ENCODE data around the gene TMEM190. TPM values are rescaled to one million over a fixed set of nuclear protein-coding genes. Genes with fewer than 3 reads are reported as not detected.
"Not testable (repeated sequence)": the region's sequence is repeated elsewhere in the genome, so short reads cannot be mapped to it uniquely, and the experiment has no call there.

Gene TMEM190
- total and polyA plus RNA-seq, 9 of the 15 experiments (the other 6 are each of a cell fraction or from before 2014, with no cell fraction given) = not detected

DNA sequence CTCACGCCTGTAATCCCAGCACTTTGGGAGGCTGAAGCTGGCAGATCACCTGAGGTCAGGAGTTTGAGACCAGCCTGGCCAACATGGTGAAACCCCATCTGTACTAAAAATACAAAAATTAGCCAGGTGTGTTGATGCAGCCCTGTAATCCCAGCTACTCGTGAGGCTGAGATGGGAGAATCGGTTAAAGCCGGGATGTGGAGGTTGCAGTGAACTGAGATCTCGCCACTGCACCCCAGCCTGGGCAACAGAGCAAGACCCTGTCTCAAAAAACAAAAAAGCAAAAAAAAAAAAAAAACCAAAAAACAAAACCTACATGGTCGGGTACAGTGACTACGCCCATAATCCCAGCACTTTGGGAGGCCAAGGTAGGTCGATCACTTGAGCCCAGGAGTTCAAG, 32.6 kb downstream of the TMEM190 start:
- peaks cover 33% of the 10 kb centered on the region for H3K79me2 ChIP-seq (ENCODE audit: control insufficient read depth, insufficient read depth, low read length)
- H3K4me1 ChIP-seq (replicated peaks in 1 of 2; ENCODE audit: control insufficient read depth in 2 of 2, insufficient read depth in 2 of 2, low read length in 2 of 2) = peaks cover 19 to 35% of the 10 kb centered on the region in 2 experiments
- H3K9me3 ChIP-seq (replicated peaks; ENCODE audit: control insufficient read depth, insufficient read depth, low read depth, low read length) = peaks cover 18% of the 10 kb centered on the region
- H3K27ac ChIP-seq (ENCODE audit: extremely low read depth, low read depth, low read length); H2AFZ ChIP-seq (ENCODE audit: low read depth, low read length); DNase-seq (ENCODE audit: extremely low read depth in 1 of 4, low spot score in 3 of 4); H3K27me3 ChIP-seq (ENCODE audit: control insufficient read depth in 2 of 2, insufficient read depth in 2 of 2, low read length in 2 of 2); ATAC-seq; BruUV-seq (replicated peaks); in situ Hi-C loops (cut with MboI); H3K4me3 ChIP-seq; H3K9me1 ChIP-seq (ENCODE audit: control insufficient read depth, insufficient read depth, low read length); FAIRE-seq; H3K9ac ChIP-seq (ENCODE audit: insufficient read depth in 1 of 2, low read depth in 2 of 2, low read length in 2 of 2); CTCF ChIA-PET (ENCODE audit: low intra/inter-chr PET ratio); H3K4me2 ChIP-seq (ENCODE audit: insufficient read depth, low read length); intact Hi-C loops (cut with micrococcal nuclease): not testable (repeated sequence)
- peak; percentile 88 for TF ChIP-seq ZNF121 (CRISPR knock-in tag; conservative IDR thresholded peaks at IDR 0.05)
- TF ChIP-seq BCOR (IDR thresholded peaks at IDR 0.05) = peak; percentile 30; the same call in 1 of the 2 replicates
- 79% methylated on average over 8 of the region's 8 CpGs for WGBS (ENCODE audit: insufficient coverage, low coverage, missing lambda C conversion rate)
- H3K36me3 ChIP-seq (ENCODE audit: control insufficient read depth, insufficient read depth, low read length) = peaks cover 27% of the 10 kb centered on the region
- H4K20me1 ChIP-seq (replicated peaks; ENCODE audit: control insufficient read depth, insufficient read depth, low read length) = peaks cover 17% of the 10 kb centered on the region
- POLR2A ChIA-PET = interaction anchor here (0.6 to 1.2 kb wide), 4 partner anchors 16 to 525 kb away, joined by 3 to 4 read pairs (median 4); no protein-coding TSS in a partner anchor

GRCh38 chr19:55410168-55410567, 33.5 kb downstream of the TMEM190 start:
- CTCF ChIA-PET (ENCODE audit: low intra/inter-chr PET ratio) = interaction anchor here (1.1 kb wide), 1 partner anchor 94 kb away, joined by 3 read pairs; no protein-coding TSS in a partner anchor
- ATAC-seq = no peak

More at GRCh38 chr19:55410168-55410567, 33.5 kb downstream of the TMEM190 start:
- TF ChIP-seq EHMT2 (IDR thresholded peaks at IDR 0.05) = 0 out of 2 replicates have a peak, but pooled peaks have one; percentile 9
- no peak for TF ChIP-seq ZBTB8A (IDR thresholded peaks at IDR 0.05; ENCODE audit: partially characterized antibody)
- no peak for TF ChIP-seq ZKSCAN3 (CRISPR knock-in tag; IDR thresholded peaks at IDR 0.05)
- peak; percentile 46; the same call in 1 of the 2 replicates for TF ChIP-seq CBFA2T3 (IDR thresholded peaks at IDR 0.05)
- peak; percentile 38; the same call in 1 of the 2 replicates for TF ChIP-seq SOX6 (IDR thresholded peaks at IDR 0.05)
- TF ChIP-seq CBX3 (IDR thresholded peaks at IDR 0.05; ENCODE audit: borderline replicate concordance in 1 of 2, low read length in 2 of 2) = 0 out of 3 replicates have a peak, but pooled peaks of 1 of the 2 experiments have one; percentile 20
- TF ChIP-seq CBFA2T2 (conservative IDR thresholded peaks at IDR 0.05) = 0 out of 2 replicates have a peak, but pooled peaks have one; percentile 10
- Histone ChIP-seq H3K79me2 (ENCODE audit: control insufficient read depth, insufficient read depth, low read length) (peaks cover 25% of the 10 kb centered on the region), H3K27ac (ENCODE audit: extremely low read depth, low read depth, low read length) (no peak overlapping the region), H3K9ac (ENCODE audit: insufficient read depth in 1 of 2, low read depth in 2 of 2, low read length in 2 of 2) (no peak overlapping the region), H2AFZ (ENCODE audit: low read depth, low read length) (no peak overlapping the region), H3K36me3 (ENCODE audit: control insufficient read depth, insufficient read depth, low read length) (peaks cover 18% of the 10 kb centered on the region), H3K27me3 (ENCODE audit: control insufficient read depth in 2 of 2, insufficient read depth in 2 of 2, low read length in 2 of 2) (no peaks in the 10 kb centered on the region), H3K4me1 (replicated peaks in 1 of 2; ENCODE audit: control insufficient read depth in 2 of 2, insufficient read depth in 2 of 2, low read length in 2 of 2) (peaks cover 19 to 31% of the 10 kb centered on the region in 2 experiments), H4K20me1 (replicated peaks; ENCODE audit: control insufficient read depth, insufficient read depth, low read length) (peaks cover 17% of the 10 kb centered on the region), H3K9me3 (replicated peaks; ENCODE audit: control insufficient read depth, insufficient read depth, low read depth, low read length) (peaks cover 18% of the 10 kb centered on the region), H3K4me3 (no peak overlapping the region), H3K9me1 (ENCODE audit: control insufficient read depth, insufficient read depth, low read length) (peaks cover 6% of the 10 kb centered on the region), H3K4me2 (ENCODE audit: insufficient read depth, low read length) (no peak overlapping the region)
- in situ Hi-C loops (cut with MboI) = no loop called here
- DNase-seq (ENCODE audit: extremely low read depth in 1 of 4, low spot score in 3 of 4) = no peak
- intact Hi-C loops (cut with micrococcal nuclease) = loop anchor here (10.0 kb wide), 1 partner anchor 325 kb away; no protein-coding TSS in a partner anchor
- WGBS (ENCODE audit: insufficient coverage, low coverage, missing lambda C conversion rate) = 35% methylated on average over 2 of the region's 2 CpGs
- POLR2A ChIA-PET = no interaction called here
- no peak for FAIRE-seq
- no TSS peak for BruUV-seq (replicated peaks)

Measured in K562 (cell line).